B cell (primary cell): ENCODE measurements around the gene HS3ST1. TPM values are rescaled to one million over a fixed set of nuclear protein-coding genes. Genes with fewer than 3 reads are reported as not detected.

Experiments used
- ATAC-seq: fragments of 200-7000 bp; cut with Tn5 transposase; one replicate; pipeline ENCODE4 v1.10.0; 2021; ENCODE audit warnings: low read depth, mild to moderate bottlenecking, moderate number of reproducible peaks, moderate library complexity
- CTCF ChIA-PET: fragments of 350-600 bp; sonication (Branson Sonifier 250); formaldehyde crosslinking; loops from one replicate; lab custom pipeline; 2021; ENCODE audit warnings: antibody characterized with exemption, inconsistent platforms; lab: Charles Lee
- POLR2A ChIA-PET: fragments of 350-600 bp; sonication (Branson Sonifier 250); formaldehyde crosslinking; loops from one replicate; lab custom pipeline; 2021; ENCODE audit warnings: antibody characterized with exemption; lab: Charles Lee
- DNase-seq: peaks from one replicate; pipeline ENCODE4 v3.0.0; 2013
- H2AFZ ChIP-seq: 2 replicates; pipeline ENCODE4 v1.6.1; 2012; ENCODE audit warnings: mild to moderate bottlenecking, low read depth, low read length; ENCODE audit not compliant: insufficient read depth, poor library complexity, severe bottlenecking
- H3K27ac ChIP-seq, 2 donors: 1 replicate in 1 of 2; 2 replicates in 1 of 2; pipeline ENCODE4 v1.5.1; 2012 to 2013; ENCODE audit warnings: low read length in 2 of 2, mild to moderate bottlenecking in 2 of 2, moderate library complexity in 1 of 2
- H3K27me3 ChIP-seq, 4 experiments: fragments of 200-600 bp in 1 of 4; sonication (generic) in 1 of 4; replicated peaks in 1 of 4; 1 replicate in 2 of 4; 2 replicates in 2 of 4; pipeline versions ENCODE4 v1.6.1 to v1.7.0; 2013 to 2016; ENCODE audit warnings: low read length in 3 of 4, mild to moderate bottlenecking in 2 of 4, mixed read lengths in 1 of 4, moderate library complexity in 1 of 4; ENCODE audit not compliant: insufficient read depth in 4 of 4, control insufficient read depth in 3 of 4; ENCODE audit errors: control extremely low read depth in 1 of 4
- H3K36me3 ChIP-seq, 2 experiments: replicated peaks in 1 of 2; 1 replicate in 1 of 2; 2 replicates in 1 of 2; pipeline versions ENCODE4 v1.6.1 to v1.7.1; 2013; ENCODE audit warnings: low read length in 1 of 2; ENCODE audit not compliant: insufficient read depth in 2 of 2, control insufficient read depth in 1 of 2; ENCODE audit errors: control extremely low read depth in 1 of 2, extremely low read depth in 1 of 2
- H3K4me1 ChIP-seq, 2 donors: fragments of 200-600 bp in 1 of 2; sonication (generic) in 1 of 2; 1 replicate in 1 of 2; 2 replicates in 1 of 2; pipeline versions ENCODE4 v1.5.1 to v1.6.1; 2013 to 2017; ENCODE audit warnings: low read length in 2 of 2; ENCODE audit not compliant: control insufficient read depth in 2 of 2, insufficient read depth in 2 of 2
- H3K4me2 ChIP-seq: replicated peaks from 2 replicates; pipeline ENCODE3; 2012; ENCODE audit warnings: mild to moderate bottlenecking, low read depth, low read length; ENCODE audit not compliant: poor library complexity, severe bottlenecking
- H3K4me3 ChIP-seq, 5 experiments: fragments of 200-600 bp in 1 of 5; sonication (generic) in 1 of 5; 1 replicate in 3 of 5; 2 replicates in 2 of 5; pipeline versions ENCODE4 v1.5.1 to v1.7.0; 2011 to 2016; ENCODE audit warnings: low read length in 4 of 5, mild to moderate bottlenecking in 4 of 5, low read depth in 2 of 5, control low read depth in 1 of 5, moderate library complexity in 1 of 5; ENCODE audit not compliant: insufficient read depth in 1 of 5; ENCODE audit errors: control extremely low read depth in 1 of 5, extremely low read depth in 1 of 5
- H3K79me2 ChIP-seq: fragments of 200-600 bp; sonication (generic); one replicate; pipeline ENCODE4 v1.6.0; 2016; ENCODE audit warnings: low read length; ENCODE audit not compliant: control insufficient read depth, insufficient read depth
- H3K9ac ChIP-seq: fragments of 200-600 bp; sonication (generic); 2 replicates; pipeline ENCODE4 v1.6.1; 2017; ENCODE audit warnings: mild to moderate bottlenecking, low read length, moderate library complexity
- H3K9me3 ChIP-seq, 3 donors: one replicate each; pipeline versions ENCODE4 v1.6.1 to v1.7.1; 2013; ENCODE audit warnings: low read length in 2 of 3; ENCODE audit not compliant: control insufficient read depth in 2 of 3, insufficient read depth in 1 of 3; ENCODE audit errors: control extremely low read depth in 1 of 3
- H4K20me1 ChIP-seq: 2 replicates; pipeline ENCODE4 v1.6.0; 2012; ENCODE audit warnings: mild to moderate bottlenecking, low read length; ENCODE audit not compliant: insufficient read depth, control insufficient read depth, poor library complexity, severe bottlenecking
- H3K27ac Mint-ChIP-seq: one replicate; pipeline ENCODE4 v1.8.0; 2021; ENCODE audit warnings: mixed read lengths
- H3K27me3 Mint-ChIP-seq: one replicate; pipeline ENCODE4 v1.8.0; 2021; ENCODE audit warnings: mixed read lengths
- H3K4me1 Mint-ChIP-seq: one replicate; pipeline ENCODE4 v1.8.0; 2021; ENCODE audit warnings: mixed read lengths
- H3K4me3 Mint-ChIP-seq: one replicate; pipeline ENCODE4 v1.8.0; 2021; ENCODE audit warnings: mixed read lengths
- H3K9me3 Mint-ChIP-seq: one replicate; pipeline ENCODE4 v1.8.0; 2022; ENCODE audit warnings: mixed read lengths; ENCODE audit not compliant: insufficient read depth
- EZH2 ChIP-seq: IDR thresholded peaks from 2 replicates; pipeline ENCODE4 v1.6.1; 2012; ENCODE audit warnings: borderline replicate concordance, low read depth, mild to moderate bottlenecking, moderate library complexity, low read length; ENCODE audit not compliant: insufficient read depth, poor library complexity, severe bottlenecking
- WGBS: methylation state at CpG from one replicate; pipeline ENCODE4 v1.1.5; 2013; ENCODE audit warnings: missing lambda C conversion rate; ENCODE audit not compliant: insufficient coverage; 5-methylcytosine and 5-hydroxymethylcytosine counted together
- intact Hi-C: fragments of 100-400 bp; cut with micrococcal nuclease; formaldehyde crosslinking; loops from one replicate; pipeline ENCODE4 v1.10.0; 2022
- polyA plus RNA-seq: library from polyadenylated mRNA; depleted of rRNA; stranded (reverse); fragments of >200 nt; gene quantifications from 2 replicates; pipeline ENCODE4 v1.2.3, GENCODE V29; 2012
- total RNA-seq, 2 donors: library from RNA; stranded (reverse); fragments of 120-200 nt in 1 of 2; gene quantifications; 1 replicate in 1 of 2; 2 replicates in 1 of 2; pipeline versions ENCODE4 v1.2.3 to v1.2.4, GENCODE V29; 2013 to 2022
- TF ChIP-seq, protein P1 (sequence below): fragments of 200-600 bp; IDR thresholded peaks from one replicate; pipeline ENCODE4 v1.8.0; 2022; ENCODE audit warnings: antibody characterized with exemption, mild to moderate bottlenecking

Gene HS3ST1
- total and polyA plus RNA-seq, 2 donors (not counting 1 experiment from before 2014, with no cell fraction given) = 4.3 to 17.7 TPM

- TF ChIP-seq EZH2 = no peak
- TF ChIP-seq, protein P1, sequence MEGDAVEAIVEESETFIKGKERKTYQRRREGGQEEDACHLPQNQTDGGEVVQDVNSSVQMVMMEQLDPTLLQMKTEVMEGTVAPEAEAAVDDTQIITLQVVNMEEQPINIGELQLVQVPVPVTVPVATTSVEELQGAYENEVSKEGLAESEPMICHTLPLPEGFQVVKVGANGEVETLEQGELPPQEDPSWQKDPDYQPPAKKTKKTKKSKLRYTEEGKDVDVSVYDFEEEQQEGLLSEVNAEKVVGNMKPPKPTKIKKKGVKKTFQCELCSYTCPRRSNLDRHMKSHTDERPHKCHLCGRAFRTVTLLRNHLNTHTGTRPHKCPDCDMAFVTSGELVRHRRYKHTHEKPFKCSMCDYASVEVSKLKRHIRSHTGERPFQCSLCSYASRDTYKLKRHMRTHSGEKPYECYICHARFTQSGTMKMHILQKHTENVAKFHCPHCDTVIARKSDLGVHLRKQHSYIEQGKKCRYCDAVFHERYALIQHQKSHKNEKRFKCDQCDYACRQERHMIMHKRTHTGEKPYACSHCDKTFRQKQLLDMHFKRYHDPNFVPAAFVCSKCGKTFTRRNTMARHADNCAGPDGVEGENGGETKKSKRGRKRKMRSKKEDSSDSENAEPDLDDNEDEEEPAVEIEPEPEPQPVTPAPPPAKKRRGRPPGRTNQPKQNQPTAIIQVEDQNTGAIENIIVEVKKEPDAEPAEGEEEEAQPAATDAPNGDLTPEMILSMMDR = no peak
- WGBS = 86% methylated on average over 4 of the region's 5 CpGs
- Histone ChIP-seq H3K79me2 (peaks cover 86% of the 10 kb centered on the region), H4K20me1 (peaks cover 35% of the 10 kb centered on the region), H2AFZ (no peak overlapping the region), H3K4me1 (peaks cover 40 to 49% of the 10 kb centered on the region in 2 donors), H3K4me3 (no peak overlapping the region), H3K9me3 (no peaks in the 10 kb centered on the region), H3K27ac (peak overlapping the region in 1 of 2 donors; percentile 32), H3K36me3 (peaks cover 3 to 8% of the 10 kb centered on the region in 2 experiments), H3K27me3 (no peaks in the 10 kb centered on the region), H3K4me2 (peak overlapping the region; percentile 7), H3K9ac (no peak overlapping the region)
- H3K4me1 Mint-ChIP-seq = peaks cover 70% of the 10 kb centered on the region
- no peaks in the 10 kb centered on the region for H3K27me3 Mint-ChIP-seq
- DNase-seq (no peak), ATAC-seq (no peak)
- no peaks in the 10 kb centered on the region for H3K9me3 Mint-ChIP-seq
- no peak overlapping the region for H3K4me3 Mint-ChIP-seq
- H3K27ac Mint-ChIP-seq = no peak overlapping the region
- POLR2A ChIA-PET = no interaction called here
- CTCF ChIA-PET = interaction anchor here (0.6 to 2.4 kb wide), 25 partner anchors 10 to 876 kb away, joined by 3 to 33 read pairs (median 4); no protein-coding TSS in a partner anchor
- intact Hi-C loops = loop anchor here (1.0 to 10.0 kb wide), 6 partner anchors 532 to 960 kb away; no protein-coding TSS in a partner anchor
Observed at GRCh38 chr4:11424856-11425255, 3.8 kb downstream of the HS3ST1 start.

GRCh38 chr4:11424000-11424399 lies 4.7 kb downstream of the HS3ST1 start:
- TF ChIP-seq, protein P1 = peak; percentile 77
- TF ChIP-seq EZH2 = no peak
- peaks cover 88% of the 10 kb centered on the region for H3K79me2 ChIP-seq
- ChIA-PET POLR2A (interaction anchor here (0.7 kb wide), 1 partner anchor 737 kb away, joined by 5 read pairs; no protein-coding TSS in a partner anchor), CTCF (interaction anchor here (0.6 to 2.4 kb wide), 33 partner anchors 9 to 887 kb away, joined by 3 to 33 read pairs (median 4); no protein-coding TSS in a partner anchor)
- Mint-ChIP-seq H3K27ac (no peak overlapping the region), H3K4me1 (peaks cover 73% of the 10 kb centered on the region), H3K4me3 (no peak overlapping the region), H3K27me3 (no peaks in the 10 kb centered on the region), H3K9me3 (no peaks in the 10 kb centered on the region)
- no peak overlapping the region for H2AFZ ChIP-seq
- no peak overlapping the region for H3K9ac ChIP-seq
- no peak overlapping the region for H3K27ac ChIP-seq
- H4K20me1 ChIP-seq = peaks cover 38% of the 10 kb centered on the region
- H3K4me1 ChIP-seq = peaks cover 40 to 42% of the 10 kb centered on the region in 2 donors
- H3K27me3 ChIP-seq = no peaks in the 10 kb centered on the region
- H3K4me2 ChIP-seq = peak overlapping the region; percentile 7
- intact Hi-C loops = loop anchor here (1.0 to 10.0 kb wide), 6 partner anchors 531 to 959 kb away; no protein-coding TSS in a partner anchor
- H3K9me3 ChIP-seq = no peaks in the 10 kb centered on the region
- H3K36me3 ChIP-seq = peaks cover 3 to 8% of the 10 kb centered on the region in 2 experiments
- no peak overlapping the region for H3K4me3 ChIP-seq
- ATAC-seq = no peak
- peak; percentile 71 for DNase-seq
- 38% methylated on average over 1 of the region's 4 CpGs for WGBS
